ENCODE results near the gene CCDC88C.

CCDC88C gene

DNA sequence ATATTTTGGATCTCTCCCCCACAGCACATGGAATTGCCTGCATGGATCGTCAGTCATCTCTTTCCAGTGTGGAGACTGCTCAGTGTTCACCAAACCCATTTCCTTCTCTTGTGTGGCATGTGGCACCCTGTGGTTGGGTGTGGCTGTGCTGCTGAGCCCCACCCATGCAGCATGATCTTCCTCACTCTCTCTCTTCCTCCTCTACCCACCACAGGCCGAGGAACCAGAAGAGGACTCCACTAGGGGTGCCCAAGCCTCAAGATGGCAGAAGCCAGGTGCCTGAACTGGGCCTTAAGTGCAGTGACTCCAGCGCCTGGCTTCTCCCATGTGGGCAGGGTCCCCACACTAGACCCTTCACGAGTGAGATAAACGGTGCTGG lies 106.3 kb downstream of the CCDC88C start:
- peak in 1 of 2 donors; percentile 29 for DNase-seq (ENCODE audit: low read depth in 2 of 2)

DNA sequence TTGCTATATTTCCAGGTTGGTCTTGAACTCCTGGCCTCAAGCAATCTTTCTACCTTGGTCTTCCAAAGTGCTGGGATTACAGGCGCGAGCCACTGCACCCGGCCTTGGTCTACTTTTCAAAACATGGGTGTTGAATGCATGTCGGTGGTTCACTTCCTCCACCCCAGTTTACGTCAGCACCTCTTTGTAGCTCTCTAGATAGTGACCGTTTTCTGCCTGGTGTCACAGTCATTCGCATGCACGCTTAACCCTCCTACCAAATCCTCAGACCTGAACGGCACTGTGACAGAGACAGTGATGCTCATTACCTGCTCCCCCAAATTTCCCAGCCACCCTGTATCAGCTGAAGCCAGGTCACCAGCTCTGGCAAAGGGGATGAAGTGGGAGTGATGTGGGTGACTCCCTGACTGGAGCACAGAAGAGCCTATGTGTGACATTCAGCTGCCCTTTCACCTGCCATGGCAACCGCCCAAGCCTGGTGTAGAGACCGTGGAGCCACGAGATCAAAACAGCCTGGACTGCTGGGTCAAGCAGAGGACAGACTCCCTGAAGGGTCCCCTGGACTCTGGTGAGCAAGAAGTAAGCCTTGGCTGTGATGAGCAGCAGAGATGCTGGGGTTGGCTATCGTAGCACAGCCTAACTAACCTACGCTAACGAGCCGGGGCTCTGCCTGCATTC lies 106.9 kb downstream of the CCDC88C start:
- no peak for DNase-seq (ENCODE audit: low read depth in 2 of 2)

DNA sequence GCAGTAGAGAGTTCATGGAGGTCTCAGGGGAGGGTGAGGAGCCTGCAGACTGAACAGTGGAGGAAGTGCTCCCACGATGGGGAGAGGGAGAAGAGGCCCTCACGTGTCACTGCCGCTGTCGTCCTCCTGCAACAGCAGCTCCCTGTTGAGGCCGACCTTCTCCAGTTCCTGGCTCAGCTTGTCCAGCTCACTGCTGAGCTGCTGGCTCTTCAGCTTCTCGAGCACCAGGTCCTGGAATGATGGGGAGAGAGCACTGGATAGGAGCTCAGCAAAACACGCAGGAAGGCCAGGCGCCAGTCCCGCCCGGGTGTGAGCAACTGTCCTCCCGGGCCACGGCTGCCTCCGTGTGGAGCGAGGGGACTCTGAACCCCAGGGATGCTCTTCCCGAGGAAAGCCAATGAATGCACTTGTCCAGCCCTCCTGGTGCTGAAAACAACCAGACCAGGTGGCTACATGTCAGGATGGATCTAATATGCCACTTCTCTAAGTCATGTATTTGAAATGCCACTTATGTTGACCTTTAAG lies 107.8 kb downstream of the CCDC88C start:
- DNase-seq (ENCODE audit: low read depth in 2 of 2), result no peak

DNA sequence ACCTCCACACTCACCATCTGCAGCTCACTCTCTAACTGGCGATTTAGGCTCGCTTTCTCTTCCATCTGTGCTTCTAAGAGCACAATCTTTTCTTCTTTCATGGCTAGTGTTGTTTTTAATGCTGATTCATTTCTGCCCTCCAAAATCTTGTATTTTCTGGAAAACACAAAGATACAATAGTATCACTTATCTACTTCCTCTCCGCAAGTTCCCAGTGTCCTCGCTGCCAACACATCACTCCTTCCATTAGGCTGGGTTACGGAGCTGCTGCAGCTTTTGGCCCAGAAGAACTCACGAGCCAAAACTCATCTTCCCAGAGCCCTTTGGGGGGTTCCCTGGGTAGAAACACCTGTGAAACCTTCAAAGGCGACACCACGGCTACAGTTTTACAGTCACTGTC lies 109.3 kb downstream of the CCDC88C start:
- no peak for DNase-seq (ENCODE audit: low read depth in 2 of 2)

DNA sequence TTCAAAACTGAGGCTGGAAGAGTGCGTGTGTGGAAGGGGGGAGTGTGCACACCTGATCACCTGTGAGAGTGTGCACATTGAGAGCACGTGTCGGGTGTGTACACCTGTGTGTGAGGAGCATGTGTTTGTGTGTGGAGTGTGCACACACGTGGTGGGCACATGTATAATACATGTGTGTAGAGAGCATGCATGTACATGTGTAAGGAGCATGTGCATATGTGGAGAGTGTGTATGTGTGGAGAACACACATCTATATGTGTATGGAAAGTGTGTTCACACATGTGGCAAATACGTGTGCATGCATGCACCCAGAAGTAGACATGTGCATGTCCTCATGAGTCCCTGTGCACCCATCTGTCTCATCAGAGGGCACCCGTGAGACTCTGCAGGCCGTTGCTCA lies 110.0 kb downstream of the CCDC88C start:
- DNase-seq (ENCODE audit: low read depth in 2 of 2), result no peak

DNA sequence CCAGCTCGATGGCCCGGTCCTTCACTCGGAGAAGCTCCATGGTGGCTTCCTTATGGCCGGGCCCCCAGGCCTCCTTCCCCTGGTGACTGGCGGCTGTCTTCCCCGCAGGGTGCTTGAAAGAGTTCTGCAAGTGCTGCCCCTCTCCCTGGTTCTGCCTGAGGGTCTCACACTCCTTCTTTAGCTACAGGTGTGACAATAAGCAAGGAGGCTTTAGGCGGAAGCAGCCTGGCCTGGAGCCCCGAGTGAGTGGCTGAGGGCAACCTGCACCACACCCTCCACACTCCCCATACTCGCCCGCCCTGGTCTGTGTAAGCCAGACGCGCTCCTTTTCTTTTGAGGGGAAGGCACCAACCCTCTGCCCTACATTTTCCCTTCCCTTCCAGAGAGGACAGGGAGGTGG lies 110.6 kb downstream of the CCDC88C start:
- no peak for DNase-seq (ENCODE audit: low read depth in 2 of 2)

DNA sequence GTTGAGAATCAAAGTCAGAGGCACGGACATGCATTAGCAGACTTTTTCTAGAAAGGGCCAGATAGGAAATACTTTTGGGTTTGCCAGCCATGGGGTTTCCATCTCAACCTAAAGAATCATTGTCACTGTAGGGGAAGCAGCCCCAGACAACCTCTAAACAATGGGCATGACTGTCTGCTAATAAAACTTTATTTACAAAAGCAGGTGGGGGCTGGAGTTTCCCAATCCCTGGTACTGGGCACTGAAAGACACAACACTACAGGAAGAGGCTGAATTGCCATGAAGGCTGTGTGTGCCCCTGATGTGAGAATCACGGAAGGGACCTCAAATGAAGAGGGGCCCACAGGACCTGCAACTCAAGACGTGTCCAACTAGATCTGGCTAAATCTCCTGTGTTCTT lies 111.1 kb downstream of the CCDC88C start:
- no peak for DNase-seq (ENCODE audit: low read depth in 2 of 2)

DNA sequence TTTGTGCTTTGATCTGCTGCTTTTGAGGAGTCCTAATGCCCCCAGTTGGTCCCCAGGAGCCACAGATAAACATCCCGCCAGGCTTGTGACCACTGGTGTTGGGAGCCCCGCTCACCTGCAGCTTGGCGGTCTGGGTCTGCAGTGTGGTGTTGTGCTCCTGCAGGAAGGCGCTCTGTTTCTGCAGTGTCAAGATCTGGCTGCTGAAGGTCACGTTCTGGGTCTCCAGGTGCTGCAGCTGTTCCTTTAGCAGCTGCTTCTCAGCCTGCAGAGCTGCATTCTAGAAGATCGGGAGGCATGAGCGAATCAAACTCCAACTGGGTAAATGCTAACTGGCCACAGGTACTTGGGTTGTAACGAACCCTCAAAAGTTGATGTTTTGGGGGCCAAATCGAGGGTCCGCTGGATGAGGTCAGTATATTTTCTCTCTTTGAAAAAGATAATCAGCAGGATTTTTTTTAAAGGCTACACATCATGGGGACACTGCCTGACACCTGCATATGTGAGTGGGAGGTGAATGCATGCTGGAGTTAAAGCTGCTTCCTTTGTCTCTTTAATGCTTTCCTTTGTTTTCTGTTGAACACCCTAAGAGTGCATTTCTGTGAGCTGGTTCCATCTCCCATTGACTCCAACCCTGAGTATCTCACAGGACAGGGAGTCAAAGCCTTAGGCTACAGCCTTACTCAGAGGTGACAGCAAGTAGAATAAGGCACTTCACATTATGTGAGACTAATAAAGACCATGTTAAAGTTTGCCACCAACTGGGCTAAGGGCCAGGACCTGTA lies 111.8 kb downstream of the CCDC88C start:
- no peak for DNase-seq (ENCODE audit: low read depth in 2 of 2)

DNA sequence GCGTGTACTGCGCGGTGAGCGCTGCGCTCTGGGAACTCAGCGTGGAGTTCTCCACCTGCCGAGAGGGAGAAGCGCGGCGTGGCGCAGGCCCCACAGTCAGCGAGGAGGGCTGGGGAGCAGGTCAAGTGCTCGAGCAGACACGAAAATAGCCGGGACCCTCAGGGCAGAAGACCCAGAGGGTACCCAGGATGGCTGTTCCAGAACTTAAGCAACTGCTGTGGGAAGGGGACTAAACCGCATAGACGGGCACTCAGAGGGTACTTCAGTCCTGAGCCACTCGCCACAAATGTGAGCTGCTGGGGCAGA lies 113.7 kb downstream of the CCDC88C start:
- DNase-seq (ENCODE audit: low read depth in 2 of 2), result no peak

DNA sequence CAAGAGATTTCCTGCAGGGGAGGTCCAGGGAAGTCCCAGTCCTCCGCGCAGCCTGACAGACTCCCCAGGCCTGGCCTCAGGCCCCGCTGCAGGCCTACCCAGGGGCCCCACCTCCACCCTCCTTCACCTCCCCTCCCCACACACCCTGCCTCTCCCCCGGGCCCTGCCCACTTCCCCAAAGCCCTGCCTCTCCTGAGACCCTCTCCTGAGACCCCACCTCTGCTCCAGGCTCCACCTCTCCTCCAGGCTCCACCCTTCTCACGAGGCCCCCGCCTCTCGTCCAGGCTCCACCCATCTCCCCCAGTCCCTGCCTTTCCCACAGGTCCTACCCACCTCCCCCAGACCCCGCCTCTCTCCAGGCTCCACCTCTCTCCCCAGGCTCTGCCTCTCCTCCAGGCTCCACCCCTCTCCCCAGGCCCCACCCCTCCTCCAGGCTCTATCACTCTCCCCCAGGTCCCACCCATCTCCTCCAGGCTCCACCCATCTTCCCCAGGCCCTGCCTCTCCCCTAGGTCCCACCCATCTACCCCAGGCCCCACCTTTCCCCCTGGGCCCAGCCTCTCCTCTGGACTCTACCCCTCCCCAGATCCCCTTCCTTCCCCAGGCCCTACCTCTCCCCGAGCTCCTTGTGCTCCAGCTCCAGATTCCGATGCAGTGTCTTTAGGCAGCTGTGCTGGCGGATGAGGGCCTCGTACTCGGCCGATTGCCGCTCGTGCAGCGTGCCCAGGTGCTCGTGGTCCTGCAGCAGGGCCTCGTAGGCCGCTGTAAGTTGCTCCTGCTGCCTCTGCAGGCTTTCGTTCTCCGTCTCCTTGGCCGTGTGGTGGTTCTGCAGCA lies 114.3 kb downstream of the CCDC88C start:
- peak in 1 of 2 donors; percentile 33 for DNase-seq (ENCODE audit: low read depth in 2 of 2)

DNA sequence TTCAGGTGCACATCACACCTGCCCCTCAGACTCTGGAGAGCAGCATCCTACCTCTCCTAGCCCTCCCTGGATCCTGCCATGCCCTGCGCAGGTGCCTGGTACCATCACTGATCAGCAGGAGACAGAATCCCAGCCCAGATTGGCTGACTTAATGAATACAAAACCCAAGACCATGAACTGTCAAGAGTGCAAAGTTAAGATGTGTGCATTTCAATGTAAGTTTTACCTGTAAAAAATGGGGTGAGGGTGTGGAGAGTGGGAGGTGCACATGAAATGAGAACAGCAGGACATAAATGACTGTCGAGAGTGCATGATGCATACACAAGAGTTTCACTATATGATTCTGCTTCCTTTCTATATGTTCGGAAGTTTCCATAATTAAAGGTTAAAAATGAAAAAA lies 115.2 kb downstream of the CCDC88C start:
- no peak for DNase-seq (ENCODE audit: low read depth in 2 of 2)

DNA sequence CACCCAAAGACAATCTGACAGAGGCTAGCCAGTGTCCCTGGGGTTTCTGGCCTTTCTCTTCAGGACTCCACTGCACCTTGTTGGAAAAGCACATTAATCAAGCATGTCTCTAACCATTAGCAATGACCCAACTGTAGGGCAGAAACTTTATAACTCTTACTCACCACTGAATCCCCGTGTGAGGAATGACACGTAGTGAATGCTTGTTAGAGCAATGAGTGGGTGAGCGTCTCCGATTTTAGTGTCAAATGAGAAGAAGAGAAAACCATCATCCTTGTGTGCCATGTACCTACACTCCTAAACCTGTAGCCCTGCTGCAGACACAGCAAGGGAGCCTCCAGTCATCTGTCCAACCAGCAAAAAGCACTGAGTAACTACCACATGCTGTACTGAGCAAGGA lies 116.7 kb downstream of the CCDC88C start:
- DNase-seq (ENCODE audit: low read depth in 2 of 2), result no peak

DNA sequence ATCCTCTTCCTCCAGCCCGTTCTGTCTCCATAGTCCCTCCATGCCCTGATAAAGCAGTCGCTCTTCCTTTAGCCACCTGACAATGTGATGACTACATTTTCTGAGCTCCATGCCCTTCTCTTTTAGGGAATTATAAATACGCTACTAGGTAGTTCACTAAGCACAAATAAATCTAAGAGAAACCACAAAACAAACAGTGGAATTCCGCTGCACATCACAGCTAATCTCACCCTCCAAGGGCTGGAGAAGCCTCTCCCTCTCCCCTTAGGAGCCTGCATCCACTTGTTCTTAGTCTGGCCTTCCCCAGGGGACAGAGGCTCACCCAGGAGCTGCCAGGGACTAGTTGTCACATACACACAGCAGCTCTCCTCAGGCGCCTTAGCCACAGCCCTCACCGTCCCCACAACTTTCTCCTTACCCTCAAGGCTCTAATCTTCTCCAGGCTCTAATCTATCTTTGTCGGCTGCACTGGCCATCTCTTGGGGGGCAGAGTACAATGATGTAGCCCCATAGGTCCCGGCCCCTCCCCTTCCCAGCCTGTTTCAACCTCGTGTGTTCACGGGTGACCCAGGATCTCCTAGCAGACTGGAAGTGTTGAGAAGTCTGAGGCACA lies 117.2 kb downstream of the CCDC88C start:
- DNase-seq (ENCODE audit: low read depth in 2 of 2), result no peak

DNA sequence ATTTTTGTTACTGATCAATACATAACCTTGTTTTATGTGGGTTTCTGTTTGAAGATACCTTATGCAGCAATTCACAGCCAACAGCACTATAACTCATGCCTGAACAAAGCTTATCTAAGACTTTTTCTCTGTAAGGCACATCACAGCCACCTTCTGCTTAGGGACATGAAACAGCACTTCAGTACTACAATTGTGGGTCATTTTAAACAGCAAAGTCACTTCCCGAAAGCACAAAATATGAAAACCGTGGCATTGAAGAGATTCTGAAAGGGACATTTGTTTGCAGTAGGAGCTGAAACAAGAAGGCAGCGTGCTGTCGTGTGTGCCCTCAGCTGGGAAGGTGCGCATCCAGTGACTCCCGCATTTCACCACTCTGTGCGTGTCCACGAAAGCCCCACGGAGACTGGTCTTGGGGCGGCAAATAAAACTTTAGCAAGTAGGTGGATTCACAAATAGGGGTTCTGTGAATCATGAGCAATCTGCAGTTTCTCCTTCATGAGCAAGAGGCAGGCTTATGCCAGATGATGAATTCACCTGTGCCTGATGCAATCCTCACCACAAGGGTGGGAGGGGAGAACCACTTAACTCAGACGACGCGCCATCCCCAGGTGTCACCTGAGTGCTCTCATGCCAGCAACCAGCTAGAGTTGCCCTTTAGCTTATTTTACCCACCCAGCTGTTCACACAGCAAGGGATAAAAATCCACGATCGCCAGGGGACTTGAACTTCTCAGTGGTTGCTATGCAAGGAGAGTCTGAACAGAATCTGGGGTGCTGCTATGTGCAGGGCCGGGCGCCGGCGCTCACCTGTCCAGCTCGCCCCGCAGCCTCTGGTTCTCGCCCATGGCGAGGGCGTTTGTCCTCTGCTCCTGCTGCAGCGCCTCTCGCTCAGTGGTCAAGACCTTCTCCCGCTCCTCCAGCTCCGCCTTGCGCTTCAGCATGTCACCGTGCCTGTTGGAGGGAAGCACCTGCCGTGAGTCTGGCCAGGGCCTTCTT lies 118.2 kb downstream of the CCDC88C start:
- DNase-seq (ENCODE audit: low read depth in 2 of 2), result no peak

DNA sequence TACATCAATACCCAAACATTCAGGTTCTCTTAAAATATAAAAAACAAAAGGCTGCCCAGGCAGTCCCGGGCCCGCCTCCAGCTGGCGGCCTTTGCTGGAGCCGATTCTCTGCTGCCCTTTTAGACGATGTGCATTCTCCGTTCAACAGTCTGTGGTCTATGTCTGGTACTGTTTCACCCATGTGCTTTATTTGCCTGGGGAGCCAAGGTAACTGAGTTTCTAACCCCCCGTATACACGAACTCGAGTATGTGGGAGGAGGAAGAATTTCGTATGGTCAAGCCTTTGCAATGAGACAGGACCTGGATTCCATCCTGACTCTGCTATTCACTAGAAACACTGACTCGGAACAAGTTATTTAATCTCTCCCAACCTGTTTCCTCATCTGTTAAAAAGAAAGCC lies 119.0 kb downstream of the CCDC88C start:
- no peak for DNase-seq (ENCODE audit: low read depth in 2 of 2)

DNA sequence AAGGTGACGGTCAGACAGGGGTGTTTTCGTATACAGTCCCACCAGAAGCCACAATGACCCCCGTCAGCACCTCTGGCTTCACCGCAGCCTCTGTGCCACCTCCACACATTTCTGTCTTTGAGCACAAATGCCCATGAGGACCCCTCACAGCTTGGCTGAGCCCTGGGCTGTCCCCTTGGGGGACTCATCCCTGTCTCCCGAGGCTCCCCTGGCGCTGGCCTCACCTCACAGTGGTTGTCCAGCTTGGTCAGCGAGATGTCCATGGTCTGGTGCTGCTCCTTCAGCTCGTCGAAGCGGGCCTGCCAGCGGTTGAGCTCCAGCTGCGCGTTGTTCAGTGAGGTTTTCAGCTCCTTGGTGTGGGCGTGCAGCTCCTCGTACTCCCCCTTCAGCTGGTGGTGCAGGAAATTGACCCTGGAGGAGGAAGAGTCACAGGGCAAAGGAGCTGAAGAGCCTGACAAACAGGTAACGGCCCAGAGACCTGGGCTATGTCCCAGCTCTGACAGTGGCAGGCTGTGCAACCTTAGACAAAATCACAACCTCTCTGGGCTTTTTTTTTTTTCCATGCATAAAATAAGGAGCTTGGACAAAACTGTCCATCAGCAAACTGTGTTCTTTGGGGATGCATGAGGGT lies 120.4 kb downstream of the CCDC88C start:
- no peak for DNase-seq (ENCODE audit: low read depth in 2 of 2)

DNA sequence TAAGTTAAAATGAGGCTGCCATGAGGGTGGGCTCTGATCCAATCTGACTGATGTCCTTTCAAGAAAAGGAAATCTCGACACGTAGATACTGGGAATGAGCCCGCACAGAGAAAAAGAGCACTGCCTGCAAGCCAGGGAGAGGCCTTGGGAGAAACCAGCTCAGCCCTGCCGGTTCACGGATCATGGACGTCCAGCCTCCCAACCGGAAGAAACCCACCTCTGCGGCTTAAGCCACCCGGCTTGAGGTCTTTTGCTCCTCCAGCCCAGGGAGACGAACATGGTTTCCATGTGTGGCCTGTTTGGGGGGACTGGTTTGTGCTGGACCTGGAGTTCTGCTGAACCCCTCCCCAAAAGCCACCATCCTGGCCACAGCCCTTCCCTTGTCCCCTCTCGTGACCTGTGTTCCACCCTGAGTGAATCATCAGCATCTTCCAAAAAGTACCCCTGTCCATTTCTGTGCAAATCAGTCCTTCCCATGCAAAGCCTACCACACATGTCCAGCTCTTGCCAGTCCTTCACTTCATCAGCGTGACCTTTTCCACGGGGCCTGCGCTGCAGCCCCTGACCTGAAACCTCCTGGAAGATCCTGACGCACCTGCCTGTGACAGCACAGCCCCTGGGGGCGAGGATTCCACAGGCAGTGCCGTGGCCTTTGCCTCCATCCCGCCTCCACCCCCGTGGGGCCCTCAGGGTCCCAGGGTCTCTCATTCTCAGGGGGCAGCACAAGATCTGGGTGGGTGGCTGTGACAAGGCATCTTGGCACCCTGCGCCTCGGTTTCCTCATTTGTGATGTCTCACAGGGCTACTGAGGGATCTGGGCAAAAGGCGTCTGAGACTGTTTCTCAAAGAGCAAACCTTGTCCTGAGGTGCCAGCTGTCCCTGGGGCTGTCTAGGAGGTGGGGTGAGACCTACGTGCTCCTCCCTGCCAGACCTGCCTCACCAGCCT lies 121.5 kb downstream of the CCDC88C start:
- no peak for DNase-seq (ENCODE audit: low read depth in 2 of 2)

DNA sequence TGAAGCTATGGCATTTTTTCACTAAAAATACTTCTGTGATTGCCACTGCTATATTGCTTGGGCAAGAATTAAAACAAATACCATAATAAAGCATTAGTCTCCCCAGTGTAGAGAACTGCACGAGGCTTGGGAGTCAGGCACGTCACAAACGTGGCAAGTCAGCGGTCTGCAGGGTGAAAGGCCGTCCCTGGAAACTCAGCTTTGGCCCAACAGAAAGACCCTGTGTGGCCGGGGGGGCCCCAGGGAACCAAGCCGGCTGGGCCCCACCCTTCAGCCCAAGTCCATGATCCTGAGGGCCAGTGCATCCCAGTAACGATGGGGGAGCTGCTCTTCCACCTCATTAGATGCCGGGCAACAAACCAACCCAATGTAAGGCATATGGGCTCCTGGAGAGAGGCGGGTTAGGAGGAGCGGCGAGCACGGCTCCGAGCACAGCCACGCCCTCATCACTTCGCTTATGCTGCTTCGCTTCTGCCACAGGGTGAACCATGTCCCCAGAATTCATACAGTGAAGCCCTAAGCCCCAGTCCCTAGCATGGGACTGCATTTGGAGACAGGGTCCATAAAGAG lies 122.3 kb downstream of the CCDC88C start:
- DNase-seq (ENCODE audit: low read depth in 2 of 2), result no peak

DNA sequence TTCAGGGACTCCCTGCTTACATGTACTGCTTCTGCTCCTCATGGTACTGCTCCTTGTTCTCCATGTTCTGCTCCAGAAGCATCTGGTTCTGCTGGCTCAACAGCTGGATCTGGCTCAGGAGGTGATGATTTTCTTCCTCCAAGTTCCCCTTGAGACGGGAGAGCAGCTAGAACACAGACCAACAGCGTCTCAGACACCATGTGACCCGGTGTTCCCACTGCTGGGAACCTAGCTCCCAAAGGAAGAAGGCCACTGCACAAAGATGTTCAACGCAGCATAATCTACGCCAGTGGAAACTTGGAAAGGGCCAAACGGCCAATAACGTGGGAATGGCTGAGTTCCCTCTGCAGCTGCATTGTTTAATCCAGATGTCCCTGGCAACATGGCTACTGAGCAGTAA lies 123.5 kb downstream of the CCDC88C start:
- no peak for DNase-seq (ENCODE audit: low read depth in 2 of 2)

All from stimulated activated CD4-positive, alpha-beta T cell treated with anti-CD3 and anti-CD28 coated beads, Interleukin-1b, Interleukin-23, amount 100 ng/mL, for 1 hour (primary cell).